CD4-positive, alpha-beta memory T cell (primary cell): ENCODE results near the gene CACNA1I. TPM values are rescaled to one million over a fixed set of nuclear protein-coding genes. Genes with fewer than 3 reads are reported as not detected.

Experiments
- CTCF ChIA-PET: fragments of 350-600 bp; sonication (Branson Sonifier 250); formaldehyde crosslinking; loops from one replicate; lab custom pipeline; 2021; ENCODE audit warnings: inconsistent platforms; ENCODE audit not compliant: partially characterized antibody; lab: Charles Lee
- POLR2A ChIA-PET: fragments of 350-600 bp; sonication (Branson Sonifier 250); formaldehyde crosslinking; loops from one replicate; lab custom pipeline; 2021; ENCODE audit not compliant: partially characterized antibody; lab: Charles Lee
- DNase-seq, 5 donors: peaks; one replicate each; pipeline versions ENCODE4 v3.0.0 to v3.0.0-alpha.2; 2020 to 2022; ENCODE audit warnings: mixed read lengths in 1 of 5
- H3K27ac ChIP-seq: one replicate; pipeline ENCODE4 v1.7.0; 2013; ENCODE audit warnings: low read depth, low read length
- H3K27me3 ChIP-seq: 2 replicates; pipeline ENCODE4 v1.7.0; 2013; ENCODE audit warnings: mild to moderate bottlenecking, low read length, moderate library complexity; ENCODE audit not compliant: insufficient read depth
- H3K36me3 ChIP-seq: 2 replicates; pipeline ENCODE4 v1.7.0; 2013; ENCODE audit warnings: mild to moderate bottlenecking, low read length, moderate library complexity; ENCODE audit not compliant: insufficient read depth
- H3K4me1 ChIP-seq: 2 replicates; pipeline ENCODE4 v1.7.0; 2013; ENCODE audit warnings: mild to moderate bottlenecking, low read length, moderate library complexity; ENCODE audit not compliant: insufficient read depth
- H3K4me3 ChIP-seq, 2 donors: one replicate each; pipeline ENCODE4 v1.7.0; 2013; ENCODE audit warnings: low read length in 2 of 2, mild to moderate bottlenecking in 1 of 2
- H3K9me3 ChIP-seq, 2 donors: one replicate each; pipeline ENCODE4 v1.7.0; 2013; ENCODE audit warnings: low read length in 2 of 2, control low read depth in 1 of 2; ENCODE audit not compliant: control insufficient read depth in 1 of 2
- H3K27ac Mint-ChIP-seq, 7 donors: one replicate each; pipeline ENCODE4 v1.8.0; 2020 to 2021; ENCODE audit warnings: mixed read lengths in 7 of 7, mild to moderate bottlenecking in 6 of 7, inconsistent platforms in 3 of 7, moderate library complexity in 3 of 7
- H3K27me3 Mint-ChIP-seq, 2 donors: one replicate each; pipeline ENCODE4 v1.8.0; 2020 to 2021; ENCODE audit warnings: mixed read lengths in 2 of 2
- H3K36me3 Mint-ChIP-seq, 2 donors: one replicate each; pipeline ENCODE4 v1.8.0; 2020 to 2021; ENCODE audit warnings: mixed read lengths in 2 of 2, inconsistent platforms in 1 of 2, mild to moderate bottlenecking in 1 of 2
- H3K4me1 Mint-ChIP-seq, 4 donors: one replicate each; pipeline ENCODE4 v1.8.0; 2020 to 2021; ENCODE audit warnings: mixed read lengths in 4 of 4, mild to moderate bottlenecking in 1 of 4
- H3K4me3 Mint-ChIP-seq, 8 donors: one replicate each; pipeline ENCODE4 v1.8.0; 2020 to 2021; ENCODE audit warnings: mixed read lengths in 8 of 8, mild to moderate bottlenecking in 7 of 8, moderate library complexity in 6 of 8, inconsistent platforms in 3 of 8
- H3K9me3 Mint-ChIP-seq, 8 donors: one replicate each; pipeline ENCODE4 v1.8.0; 2020 to 2021; ENCODE audit warnings: mixed read lengths in 8 of 8, mild to moderate bottlenecking in 5 of 8, inconsistent platforms in 3 of 8, moderate library complexity in 1 of 8
- intact Hi-C: fragments of 100-400 bp; cut with micrococcal nuclease; formaldehyde crosslinking; loops from one replicate; pipeline ENCODE4 v1.15.1; 2023
- polyA plus RNA-seq, 2 donors: library from polyadenylated mRNA; unstranded; fragments of 300-500 nt; fragmentation: Illumina TruSeq; gene quantifications; one replicate each; pipeline ENCODE4 v1.2.3, GENCODE V29; 2021
- total RNA-seq, 2 experiments: library from RNA; stranded (reverse); gene quantifications; one replicate each; pipeline ENCODE4 v1.2.3, GENCODE V29; 2021

CACNA1I gene
- total and polyA plus RNA-seq, 4 experiments from 2014 or later: 0.30 to 58.0 (median 29.7) TPM

DNA sequence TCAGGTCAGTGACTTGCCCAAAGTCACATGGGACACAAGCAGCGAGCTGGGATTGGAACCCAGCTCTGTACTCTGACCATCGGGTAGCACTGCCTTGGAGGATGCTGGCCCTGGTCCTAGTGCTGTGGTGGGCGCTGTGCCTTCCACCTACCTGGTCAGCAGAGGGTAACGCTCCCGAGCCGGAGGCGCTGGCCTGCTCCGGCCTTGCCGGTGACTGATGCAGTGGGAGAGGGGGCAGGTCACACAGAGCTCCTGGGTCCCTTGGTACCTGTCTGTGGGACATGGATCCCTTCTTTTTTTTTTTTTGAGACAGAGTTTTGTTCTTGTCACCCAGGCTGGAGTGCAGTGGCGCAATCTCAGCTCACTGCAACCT is 43.0 kb downstream of the CACNA1I start:
- H3K9me3 ChIP-seq: no peaks in the 10 kb centered on the region
- Mint-ChIP-seq H3K4me1 (peaks cover 18 to 39% (median 27%) of the 10 kb centered on the region in 4 donors), H3K27me3 (peaks cover 3 to 7% of the 10 kb centered on the region in 2 donors), H3K4me3 (peak overlapping the region in 4 of 8 donors; percentile 79 to 85 (median 80)), H3K9me3 (peaks cover 0 to 5% (median 2%) of the 10 kb centered on the region in 8 donors), H3K27ac (peak overlapping the region in 4 of 7 donors; percentile 64 to 82 (median 72)), H3K36me3 (no peaks in the 10 kb centered on the region)
- no peak overlapping the region for H3K4me3 ChIP-seq
- no peak for DNase-seq
- POLR2A ChIA-PET: interaction anchor here (0.6 to 1.6 kb wide), 5 partner anchors 11 to 431 kb away, joined by 3 to 6 read pairs (median 3); no protein-coding TSS in a partner anchor
- CTCF ChIA-PET: interaction anchor here (1.2 to 1.7 kb wide), 5 partner anchors 9 to 423 kb away, joined by 3 to 6 read pairs (median 4); no protein-coding TSS in a partner anchor
- H3K27ac ChIP-seq: peak overlapping the region; percentile 32
- H3K27me3 ChIP-seq: no peaks in the 10 kb centered on the region
- no peaks in the 10 kb centered on the region for H3K36me3 ChIP-seq
- peaks cover 22% of the 10 kb centered on the region for H3K4me1 ChIP-seq
- intact Hi-C loops: no loop called here

DNA sequence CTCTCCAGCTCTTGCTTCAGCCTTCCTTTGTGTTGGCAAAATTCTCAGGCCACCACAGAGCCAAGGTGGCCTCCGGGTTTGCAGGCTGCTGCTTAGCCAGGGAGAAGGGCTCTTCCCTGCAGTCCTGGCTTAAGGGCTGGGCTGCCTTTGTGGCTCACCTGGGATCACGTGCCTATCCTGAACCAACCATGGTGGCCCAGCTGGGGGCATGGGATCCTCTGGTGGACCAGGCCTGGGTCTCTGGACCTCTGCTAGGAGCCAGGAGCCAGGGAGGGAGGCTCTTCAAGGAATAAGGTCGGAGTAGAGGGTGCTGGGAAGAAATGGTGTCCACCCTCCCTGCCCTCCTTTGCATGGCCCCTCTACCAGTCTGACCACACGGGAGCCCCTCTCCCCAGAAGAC is 43.9 kb downstream of the CACNA1I start:
- H3K36me3 ChIP-seq: no peaks in the 10 kb centered on the region
- no peak overlapping the region for H3K4me3 ChIP-seq
- H3K27ac Mint-ChIP-seq: no peak overlapping the region
- H3K36me3 Mint-ChIP-seq: no peaks in the 10 kb centered on the region
- H3K9me3 ChIP-seq: no peaks in the 10 kb centered on the region
- CTCF ChIA-PET: interaction anchor here (1.2 to 1.6 kb wide), 3 partner anchors 194 to 422 kb away, joined by 3 to 4 read pairs (median 4); no protein-coding TSS in a partner anchor
- H3K9me3 Mint-ChIP-seq: peaks cover 0 to 5% (median 2%) of the 10 kb centered on the region in 8 donors
- peaks cover 2 to 7% of the 10 kb centered on the region in 2 donors for H3K27me3 Mint-ChIP-seq
- H3K4me1 Mint-ChIP-seq: peaks cover 18 to 39% (median 27%) of the 10 kb centered on the region in 4 donors
- peaks cover 22% of the 10 kb centered on the region for H3K4me1 ChIP-seq
- no peaks in the 10 kb centered on the region for H3K27me3 ChIP-seq
- DNase-seq: no peak
- no peak overlapping the region for H3K4me3 Mint-ChIP-seq
- POLR2A ChIA-PET: interaction anchor here (1.2 kb wide), 1 partner anchor 47 kb away, joined by 4 read pairs; no protein-coding TSS in a partner anchor
- intact Hi-C loops: no loop called here
- H3K27ac ChIP-seq: no peak overlapping the region

- ChIA-PET POLR2A (no interaction called here), CTCF (interaction anchor here (1.7 kb wide), 1 partner anchor 409 kb away, joined by 4 read pairs; no protein-coding TSS in a partner anchor)
- Histone ChIP-seq H3K27ac (no peak overlapping the region), H3K4me1 (peaks cover 22% of the 10 kb centered on the region), H3K9me3 (no peaks in the 10 kb centered on the region), H3K36me3 (no peaks in the 10 kb centered on the region), H3K27me3 (no peaks in the 10 kb centered on the region), H3K4me3 (no peak overlapping the region)
- Mint-ChIP-seq H3K4me1 (peaks cover 18 to 35% (median 28%) of the 10 kb centered on the region in 4 donors), H3K9me3 (peaks cover 0 to 5% (median 2%) of the 10 kb centered on the region in 8 donors), H3K4me3 (no peak overlapping the region), H3K27me3 (peaks cover 1 to 7% of the 10 kb centered on the region in 2 donors), H3K27ac (peak overlapping the region in 1 of 7 donors; percentile 34), H3K36me3 (no peaks in the 10 kb centered on the region)
- DNase-seq: no peak
- intact Hi-C loops: no loop called here
Observed at GRCh38 chr22:39616051-39616450, 45.5 kb downstream of the CACNA1I start.

- Mint-ChIP-seq H3K36me3 (no peaks in the 10 kb centered on the region), H3K27me3 (peaks cover 1 to 7% of the 10 kb centered on the region in 2 donors), H3K27ac (no peak overlapping the region), H3K4me3 (peak overlapping the region in 1 of 8 donors; percentile 5), H3K9me3 (peaks cover 0 to 3% (median 2%) of the 10 kb centered on the region in 8 donors), H3K4me1 (peaks cover 17 to 35% (median 27%) of the 10 kb centered on the region in 4 donors)
- POLR2A ChIA-PET: interaction anchor here (0.8 kb wide), 1 partner anchor 126 kb away, joined by 3 read pairs; no protein-coding TSS in a partner anchor
- intact Hi-C loops: no loop called here
- H3K27ac ChIP-seq: no peak overlapping the region
- H3K4me1 ChIP-seq: peaks cover 22% of the 10 kb centered on the region
- no peak overlapping the region for H3K4me3 ChIP-seq
- CTCF ChIA-PET: interaction anchor here (1.0 kb wide), 1 partner anchor 408 kb away, joined by 6 read pairs; no protein-coding TSS in a partner anchor
- H3K36me3 ChIP-seq: no peaks in the 10 kb centered on the region
- H3K27me3 ChIP-seq: no peaks in the 10 kb centered on the region
- H3K9me3 ChIP-seq: no peaks in the 10 kb centered on the region
- no peak for DNase-seq
Observed at GRCh38 chr22:39616781-39617180, 46.2 kb downstream of the CACNA1I start.

DNA sequence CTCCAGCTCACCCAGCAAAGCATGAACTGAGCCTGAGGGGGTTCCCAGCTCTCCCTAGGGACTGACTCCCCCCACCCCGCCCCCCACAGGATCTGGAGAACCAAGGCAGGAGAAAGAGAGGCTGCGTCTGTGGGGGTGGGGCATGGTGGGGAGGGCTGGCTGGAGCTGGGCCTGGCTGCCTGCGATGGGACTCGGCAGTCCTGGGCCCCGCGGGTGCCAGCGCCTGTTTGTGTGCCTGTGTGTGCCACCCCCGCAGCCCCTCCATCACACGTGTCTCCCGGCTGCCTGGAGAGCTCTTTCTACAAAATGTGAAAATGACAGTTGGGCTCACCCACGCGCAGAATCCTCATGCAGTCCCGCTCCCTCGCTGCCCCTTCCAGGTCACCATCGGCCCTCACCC is 46.8 kb downstream of the CACNA1I start:
- Mint-ChIP-seq H3K36me3 (no peaks in the 10 kb centered on the region), H3K9me3 (peaks cover 0 to 3% (median under 1%) of the 10 kb centered on the region in 8 donors), H3K4me1 (peaks cover 14 to 35% (median 23%) of the 10 kb centered on the region in 4 donors), H3K4me3 (no peak overlapping the region), H3K27me3 (peaks cover 1 to 7% of the 10 kb centered on the region in 2 donors), H3K27ac (no peak overlapping the region)
- Histone ChIP-seq H3K4me3 (no peak overlapping the region), H3K9me3 (no peaks in the 10 kb centered on the region), H3K27ac (no peak overlapping the region), H3K36me3 (no peaks in the 10 kb centered on the region), H3K4me1 (peaks cover 20% of the 10 kb centered on the region), H3K27me3 (no peaks in the 10 kb centered on the region)
- intact Hi-C loops: no loop called here
- CTCF ChIA-PET: interaction anchor here (1.0 kb wide), 1 partner anchor 407 kb away, joined by 6 read pairs; no protein-coding TSS in a partner anchor
- POLR2A ChIA-PET: interaction anchor here (0.6 to 0.8 kb wide), 2 partner anchors 67 to 126 kb away, joined by 3 to 4 read pairs; no protein-coding TSS in a partner anchor
- DNase-seq: no peak

GRCh38 chr22:39617970-39618757 is 47.6 kb downstream of the CACNA1I start:
- ChIA-PET CTCF (interaction anchor here (1.0 to 1.4 kb wide), 3 partner anchors 324 to 407 kb away, joined by 3 to 6 read pairs (median 3); no protein-coding TSS in a partner anchor), POLR2A (interaction anchor here (0.6 kb wide), 1 partner anchor 67 kb away, joined by 4 read pairs; no protein-coding TSS in a partner anchor)
- Histone ChIP-seq H3K9me3 (no peaks in the 10 kb centered on the region), H3K27ac (no peak overlapping the region), H3K27me3 (no peaks in the 10 kb centered on the region), H3K4me3 (no peak overlapping the region), H3K36me3 (no peaks in the 10 kb centered on the region), H3K4me1 (peaks cover 16% of the 10 kb centered on the region)
- H3K27ac Mint-ChIP-seq: peak overlapping the region in 4 of 7 donors; percentile 24 to 76 (median 44)
- no peaks in the 10 kb centered on the region for H3K9me3 Mint-ChIP-seq
- no peak for DNase-seq
- peaks cover 1 to 7% of the 10 kb centered on the region in 2 donors for H3K27me3 Mint-ChIP-seq
- peaks cover 8 to 27% (median 15%) of the 10 kb centered on the region in 4 donors for H3K4me1 Mint-ChIP-seq
- intact Hi-C loops: no loop called here
- H3K4me3 Mint-ChIP-seq: peak overlapping the region in 1 of 8 donors; percentile 52
- H3K36me3 Mint-ChIP-seq: no peaks in the 10 kb centered on the region
